GM21423 (cell line): Measurements from ENCODE around the gene GRM1.

Experiments used
- ATAC-seq: cut with Tn5 transposase; IDR thresholded peaks from one replicate; pipeline ENCODE4 v1.9.1; 2021; ENCODE audit warnings: mild to moderate bottlenecking, moderate library complexity; ENCODE audit not compliant: unreplicated experiment

Gene GRM1

GRCh38 chr6:146095481-146095880 is 66.6 kb downstream of the GRM1 start:
- no peak for ATAC-seq

- no peak for ATAC-seq
Observed at GRCh38 chr6:146097586-146097985, 68.7 kb downstream of the GRM1 start.

DNA sequence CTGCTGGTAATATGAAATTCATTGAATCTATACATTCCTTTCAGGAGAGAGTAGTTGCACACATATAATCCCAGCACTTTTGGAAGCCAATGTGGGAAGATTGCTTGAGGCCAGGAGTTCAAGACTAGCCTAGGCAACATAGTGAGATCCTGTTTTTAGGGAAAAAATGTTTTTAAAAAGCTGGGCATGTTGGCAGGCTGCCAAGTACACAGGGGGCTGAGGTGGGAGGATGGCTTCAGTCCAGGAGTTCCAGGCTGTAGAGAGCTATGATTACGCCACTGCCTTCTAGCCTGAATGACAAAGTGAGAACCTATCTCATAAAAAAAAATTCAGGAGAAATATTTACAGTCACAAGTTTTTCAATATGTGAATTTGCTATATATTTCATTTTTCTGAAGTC is 71.9 kb downstream of the GRM1 start:
- ATAC-seq: no peak

DNA sequence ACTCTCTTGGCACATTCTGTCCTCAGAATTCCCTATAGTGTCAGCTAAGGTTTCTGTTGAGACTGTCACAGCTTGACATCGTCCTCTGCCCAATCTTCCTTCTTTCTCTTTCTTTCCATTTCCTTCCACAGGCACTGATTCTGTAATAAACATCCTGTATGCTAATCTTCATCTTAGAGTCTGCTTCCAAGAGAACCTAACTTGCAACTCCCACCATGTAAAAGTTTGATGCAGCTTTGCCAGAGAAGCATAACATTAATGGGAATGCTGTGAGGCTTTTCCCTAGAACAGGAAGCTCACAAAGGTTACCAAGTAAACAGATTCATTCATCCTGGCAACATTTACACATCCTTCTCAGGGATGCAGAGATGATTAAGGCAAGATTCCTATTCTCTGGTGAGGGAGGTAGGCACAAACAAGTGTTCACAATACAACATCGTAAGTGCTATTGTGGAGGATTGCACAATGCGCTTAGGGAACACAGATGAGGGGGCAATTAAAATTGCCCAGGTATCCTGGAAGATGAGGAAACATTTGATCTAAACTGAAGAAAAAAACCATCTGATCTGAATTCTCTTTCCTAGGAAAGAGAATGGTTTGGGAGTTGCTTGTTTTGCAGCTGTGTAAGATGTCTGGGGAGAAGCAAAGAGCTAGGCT is 74.7 kb downstream of the GRM1 start:
- no peak for ATAC-seq

DNA sequence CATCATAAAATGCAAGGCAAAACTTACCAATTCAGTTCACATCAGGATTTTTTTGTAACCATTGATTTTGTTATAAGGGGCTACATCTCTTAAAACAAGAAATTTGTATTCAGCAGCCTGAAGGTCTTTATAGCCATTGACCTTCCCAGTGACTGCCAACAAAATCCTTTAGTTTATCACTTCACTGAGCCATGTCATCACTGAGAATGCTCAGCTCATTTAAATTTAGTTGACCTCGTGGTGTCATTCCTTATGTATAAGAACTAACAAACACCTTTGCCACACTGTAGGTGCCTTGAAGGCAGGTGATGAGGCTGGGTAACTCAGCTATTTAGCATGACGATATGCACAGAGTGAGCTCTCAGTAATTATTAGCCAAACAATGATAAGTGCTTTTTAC is 77.7 kb downstream of the GRM1 start:
- no peak for ATAC-seq

- no peak for ATAC-seq
Observed at GRCh38 chr6:146110990-146111389, 82.1 kb downstream of the GRM1 start.

- no peak for ATAC-seq
Observed at GRCh38 chr6:146111881-146112450, 83.1 kb downstream of the GRM1 start.

DNA sequence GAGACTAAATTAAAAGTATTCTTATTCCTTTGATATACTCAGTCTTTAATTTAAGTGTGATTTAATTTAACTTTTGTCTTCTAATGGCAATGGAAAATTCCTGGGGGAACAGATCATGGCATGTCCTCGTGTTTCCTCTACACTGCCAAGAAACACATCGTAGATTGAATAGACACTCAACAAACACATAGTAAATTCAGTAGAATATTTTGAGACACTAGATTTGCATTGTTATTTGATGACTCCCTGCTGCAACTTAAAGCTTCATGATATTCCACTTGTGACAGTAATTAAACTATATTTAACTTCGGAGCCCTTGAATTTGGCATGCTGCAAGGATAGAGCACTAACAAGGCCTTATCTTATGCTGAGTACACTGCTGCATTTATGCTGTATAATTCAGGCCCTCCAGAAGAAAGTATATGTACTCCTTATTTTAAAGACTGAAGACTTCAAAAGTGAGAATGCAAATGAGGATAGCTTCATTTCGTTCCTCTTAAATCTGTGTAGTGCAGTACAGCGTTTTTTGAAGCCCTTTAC is 84.3 kb downstream of the GRM1 start:
- ATAC-seq: no peak

DNA sequence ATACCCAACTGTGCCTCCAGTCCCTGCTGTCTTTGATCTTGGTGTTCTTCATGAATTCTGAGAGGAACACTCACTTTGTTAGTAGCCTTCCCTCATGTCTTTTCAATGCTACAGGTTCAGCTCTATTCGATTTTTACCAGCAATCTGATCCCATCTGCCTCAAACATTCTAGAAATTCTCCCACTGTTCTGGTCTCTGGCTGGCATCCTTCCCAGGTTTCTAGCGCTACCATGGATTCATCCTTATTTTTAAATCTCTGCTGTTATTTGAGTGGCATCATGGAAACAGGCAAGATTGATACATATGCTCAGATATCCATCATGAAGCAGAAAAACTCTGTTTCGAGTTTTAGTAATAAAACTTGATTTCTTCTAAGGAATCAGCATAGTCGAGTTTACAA is 94.8 kb downstream of the GRM1 start:
- no peak for ATAC-seq

GRCh38 chr6:146127447-146128215 is 98.8 kb downstream of the GRM1 start:
- no peak for ATAC-seq

DNA sequence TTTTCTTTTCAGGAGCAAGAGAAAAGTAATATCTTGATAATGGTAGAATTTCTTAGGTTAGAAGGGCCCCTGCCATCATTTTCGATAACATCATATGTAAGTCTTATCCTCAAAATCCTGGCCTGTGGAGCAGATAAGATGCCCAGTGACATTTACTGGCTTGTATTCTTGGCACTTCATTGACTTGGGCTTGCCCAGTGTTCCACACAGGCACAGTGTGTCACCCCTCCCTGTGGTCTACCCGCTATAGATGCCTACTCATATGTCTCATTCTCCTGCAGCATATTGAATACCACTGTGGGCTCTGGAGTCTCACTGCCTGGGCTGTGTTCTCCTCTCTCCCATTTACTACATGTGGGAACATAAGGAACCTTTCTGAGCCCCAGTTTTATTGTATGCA is 105.0 kb downstream of the GRM1 start:
- ATAC-seq: no peak

GRCh38 chr6:146135167-146135566 is 106.3 kb downstream of the GRM1 start:
- no peak for ATAC-seq

DNA sequence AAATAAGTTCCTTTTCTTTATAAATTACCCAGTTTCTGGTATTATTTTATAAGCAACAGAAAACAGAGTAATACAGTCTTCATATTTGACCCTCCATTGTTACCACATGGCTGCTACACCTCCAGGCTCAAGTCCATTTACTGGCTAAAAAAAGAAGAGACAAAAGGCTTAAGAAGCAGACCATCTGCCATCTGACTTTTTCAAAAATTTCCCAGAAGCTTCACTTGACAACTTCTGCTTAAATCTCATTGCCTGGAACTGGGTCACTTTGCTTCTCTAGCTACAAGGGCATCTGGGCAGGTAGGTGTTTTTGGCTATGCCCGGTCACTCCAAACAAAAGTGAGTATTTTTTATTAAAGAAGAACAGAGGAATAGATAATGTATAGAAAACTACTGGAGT is 118.0 kb downstream of the GRM1 start:
- no peak for ATAC-seq

- no peak for ATAC-seq
Observed at GRCh38 chr6:146149770-146150169, 120.9 kb downstream of the GRM1 start.

- ATAC-seq: peak; percentile 92
Observed at GRCh38 chr6:146153040-146153758, 124.3 kb downstream of the GRM1 start.

- peak; percentile 36 for ATAC-seq
Observed at GRCh38 chr6:146154197-146154596, 125.3 kb downstream of the GRM1 start.

- no peak for ATAC-seq
Observed at GRCh38 chr6:146161664-146162063, 132.8 kb downstream of the GRM1 start.

DNA sequence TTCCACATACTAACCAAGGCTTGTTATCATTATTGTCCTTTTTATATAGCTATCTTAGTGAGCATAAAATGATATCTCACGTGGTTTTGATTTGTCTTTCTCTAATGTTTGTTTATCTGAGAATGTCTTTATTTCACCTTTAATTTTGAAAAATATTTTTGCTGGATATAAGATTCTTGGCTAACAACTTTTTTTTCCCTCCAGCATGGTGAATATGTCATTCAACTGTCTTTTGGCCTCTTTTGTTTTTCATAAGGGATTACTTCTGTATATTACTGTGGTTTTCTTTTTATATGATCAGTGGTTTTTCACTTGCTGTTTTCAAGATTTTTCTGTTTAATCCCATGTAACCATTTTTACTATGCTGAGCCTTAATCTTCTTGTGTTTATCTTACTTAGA is 141.0 kb downstream of the GRM1 start:
- no peak for ATAC-seq

DNA sequence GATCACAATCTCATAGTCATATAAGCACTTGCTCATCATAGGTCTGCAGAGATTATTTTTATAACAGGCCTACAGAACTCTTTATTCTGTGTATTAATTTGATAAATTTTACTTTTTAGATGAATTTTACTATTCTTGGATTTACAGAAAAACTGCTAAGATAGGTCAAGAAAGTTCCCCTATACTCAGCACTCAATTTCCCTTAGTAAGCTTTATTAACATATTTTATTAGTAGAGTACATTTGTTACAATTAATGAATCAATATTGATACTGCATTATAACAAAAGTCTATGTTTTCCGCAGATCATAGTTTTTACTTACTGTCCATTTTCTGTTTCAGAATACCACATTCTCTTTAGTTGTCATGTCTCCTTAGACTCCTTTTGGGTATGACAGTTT is 148.9 kb downstream of the GRM1 start:
- no peak for ATAC-seq

DNA sequence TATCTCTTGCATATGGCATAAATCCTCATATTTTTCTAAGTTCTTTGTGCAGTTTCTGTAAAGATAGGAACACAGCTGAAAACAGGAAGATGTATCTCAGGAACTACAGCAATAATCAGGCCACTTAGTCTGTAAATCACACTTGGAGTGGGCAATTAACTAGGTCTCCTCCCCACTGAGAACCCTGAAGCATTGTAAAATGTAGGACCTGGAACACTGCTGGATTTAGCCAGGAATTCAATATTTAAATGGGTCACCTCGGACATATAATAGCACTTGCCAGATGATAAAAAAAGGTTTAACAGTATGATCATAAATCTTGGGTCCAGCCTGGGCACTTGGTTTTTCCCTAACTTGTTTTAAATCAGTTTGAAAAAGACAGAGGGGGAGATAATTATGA is 155.0 kb downstream of the GRM1 start:
- no peak for ATAC-seq

DNA sequence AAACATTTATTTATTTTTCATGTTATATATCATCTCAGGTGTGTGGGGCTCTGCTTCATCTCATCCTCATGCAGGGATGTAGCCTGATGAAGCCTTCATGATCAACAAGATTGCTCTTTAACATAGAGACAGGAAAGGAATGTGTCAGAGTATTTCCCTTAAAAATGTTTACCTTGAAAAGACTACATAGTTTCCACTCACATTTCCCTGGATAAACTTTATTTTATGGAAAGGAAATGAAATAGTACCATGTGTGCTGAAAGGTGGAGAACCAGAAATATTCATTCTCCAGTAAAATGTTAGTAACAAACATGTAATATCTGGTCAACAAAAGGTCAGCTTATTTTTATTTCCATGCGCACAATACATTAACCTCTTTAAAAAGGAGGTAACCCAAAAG is 155.8 kb downstream of the GRM1 start:
- no peak for ATAC-seq
